Body of pancreas (tissue), 4 donors: ENCODE results near the gene PARK7. TPM values are rescaled to one million over a fixed set of nuclear protein-coding genes. Genes with fewer than 3 reads are reported as not detected.

Source experiments
- ATAC-seq: fragments of 150-250 bp; one replicate; pipeline ENCODE4 v1.9.1; 2016
- DNase-seq, 4 donors: peaks; one replicate each; pipeline ENCODE4 v3.0.0-alpha.2; 2019
- H3K27ac ChIP-seq, 4 donors: fragments of 200-600 bp; sonication (generic); 1 replicate in 3 of 4; 2 replicates in 1 of 4; pipeline versions ENCODE4 v1.5.1 to v1.6.1; 2016 to 2019; ENCODE audit warnings: mild to moderate bottlenecking in 1 of 4, mixed read lengths in 1 of 4, moderate library complexity in 1 of 4
- H3K27me3 ChIP-seq, 2 donors: fragments of 200-600 bp; sonication (generic); one replicate each; pipeline ENCODE4 v1.6.0; 2016; ENCODE audit warnings: mild to moderate bottlenecking in 1 of 2
- H3K36me3 ChIP-seq, 2 donors: fragments of 200-600 bp; sonication (generic); replicated peaks in 1 of 2; 2 replicates each; pipeline ENCODE4 v1.5.1; 2016; ENCODE audit warnings: low read depth in 2 of 2; ENCODE audit not compliant: insufficient read depth in 1 of 2
- H3K4me1 ChIP-seq: fragments of 200-600 bp; sonication (generic); one replicate; pipeline ENCODE4 v1.6.0; 2016
- H3K4me3 ChIP-seq, 2 donors: fragments of 200-600 bp; sonication (generic); 1 replicate in 1 of 2; 2 replicates in 1 of 2; pipeline ENCODE4 v1.5.1; 2016 to 2019
- H3K9me3 ChIP-seq, 3 donors: fragments of 200-600 bp; sonication (generic); 1 replicate in 2 of 3; 2 replicates in 1 of 3; pipeline ENCODE4 v1.5.1; 2016
- CTCF ChIP-seq, 7 experiments: fragments of 450-650 bp in 4 of 7; fragments of 200-600 bp in 3 of 7; sonication (generic) in 3 of 7; IDR thresholded peaks; one replicate each; pipeline ENCODE4 v1.5.1; 2016 to 2019; ENCODE audit warnings: antibody characterized with exemption in 7 of 7
- POLR2A ChIP-seq, 3 donors: fragments of 450-650 bp; IDR thresholded peaks; one replicate each; pipeline ENCODE4 v1.6.1; 2016; ENCODE audit warnings: antibody characterized with exemption in 3 of 3, mild to moderate bottlenecking in 2 of 3
- WGBS, 2 donors: methylation state at CpG; one replicate each; pipeline ENCODE4 v1.1.5; 2017; 5-methylcytosine and 5-hydroxymethylcytosine counted together
- intact Hi-C: fragments of 100-400 bp; cut with DNase I; formaldehyde crosslinking; loops from one replicate; pipeline ENCODE4 v1.15.1; 2023
- total RNA-seq, 2 donors: library from RNA; depleted of rRNA; stranded (reverse); fragments of >200 nt; gene quantifications; one replicate each; pipeline ENCODE4 v1.1.0, GENCODE V29; 2016

The PARK7 gene
- total RNA-seq, 2 donors from 2014 or later, result 88.3 to 110 TPM

- H3K27me3 ChIP-seq, result no peaks in the 10 kb centered on the region
- DNase-seq (no peak), ATAC-seq (no peak)
- H3K27ac ChIP-seq, result peak overlapping the region in 1 of 4 donors; percentile 13
- no peaks in the 10 kb centered on the region for H3K9me3 ChIP-seq
- TF ChIP-seq POLR2A (IDR thresholded peaks at IDR 0.05) (no peak), CTCF (IDR thresholded peaks at IDR 0.05) (no peak)
- no peak overlapping the region for H3K4me3 ChIP-seq
- intact Hi-C loops, result no loop called here
- peaks cover 23 to 41% of the 10 kb centered on the region in 2 donors for H3K36me3 ChIP-seq
- peaks cover 61% of the 10 kb centered on the region for H3K4me1 ChIP-seq
- WGBS, 2 donors, result 85 to 88% methylated on average over 11 of the region's 11 CpGs
Measured at GRCh38 chr1:8013399-8013798, 51.9 kb downstream of the PARK7 start.

DNA sequence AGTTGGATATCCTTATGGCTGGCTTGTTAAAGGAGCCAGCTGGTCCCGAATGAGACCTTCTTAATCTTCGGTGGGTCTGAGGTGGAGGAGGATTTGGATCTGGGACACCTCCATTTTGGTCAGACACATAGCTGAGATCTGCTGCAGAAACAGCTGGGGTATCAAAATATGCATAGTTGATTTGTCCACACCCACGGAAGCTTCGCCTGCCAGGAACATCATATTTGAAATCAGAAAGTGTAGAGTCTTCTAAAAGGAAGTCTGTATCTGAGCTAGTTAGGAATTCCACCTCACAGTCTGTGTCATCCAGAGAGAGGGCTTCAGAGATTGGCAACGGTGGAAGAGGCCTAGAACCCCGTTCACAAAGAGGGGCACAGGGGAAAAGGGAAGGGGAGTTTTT is 52.3 kb downstream of the PARK7 start:
- Histone ChIP-seq H3K27me3 (no peaks in the 10 kb centered on the region), H3K36me3 (peaks cover 23 to 39% of the 10 kb centered on the region in 2 donors), H3K4me1 (peaks cover 65% of the 10 kb centered on the region), H3K9me3 (no peaks in the 10 kb centered on the region), H3K27ac (peak overlapping the region in 1 of 4 donors; percentile 100), H3K4me3 (no peak overlapping the region)
- TF ChIP-seq POLR2A (IDR thresholded peaks at IDR 0.05) (no peak), CTCF (IDR thresholded peaks at IDR 0.05) (no peak)
- WGBS, 2 donors, result 75% methylated on average over 6 of the region's 6 CpGs
- ATAC-seq (no peak), DNase-seq (no peak)
- intact Hi-C loops, result no loop called here

DNA sequence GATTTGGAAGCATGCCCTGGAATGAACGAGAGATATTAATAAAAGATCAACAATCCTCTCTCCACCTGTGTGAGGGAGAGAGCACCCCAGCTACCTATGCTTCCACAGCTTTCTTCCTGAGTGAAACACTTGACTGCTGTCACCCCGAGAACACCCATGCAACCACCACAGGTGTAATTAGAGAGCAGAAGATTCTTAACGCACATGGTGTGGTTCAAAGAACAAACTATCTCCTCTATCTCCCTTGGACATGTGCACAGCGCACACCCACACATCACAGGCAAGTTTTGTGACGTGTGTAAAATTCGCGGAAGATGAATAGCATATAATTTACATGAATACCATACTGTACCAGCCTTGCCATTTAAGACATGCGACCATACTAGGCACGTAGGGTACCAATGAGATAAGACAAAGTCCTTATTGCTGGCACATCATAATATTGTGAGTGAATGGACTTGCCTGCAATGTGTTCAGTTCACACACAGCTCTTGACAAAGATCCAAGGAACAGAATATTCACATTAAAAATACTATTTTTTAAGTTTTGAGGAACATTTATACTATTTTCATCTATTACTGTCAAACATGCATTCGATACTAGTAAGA is 53.0 kb downstream of the PARK7 start:
- Histone ChIP-seq H3K4me1 (peaks cover 72% of the 10 kb centered on the region), H3K4me3 (no peak overlapping the region), H3K27ac (peak overlapping the region; percentile 30 to 100 (median 99)), H3K27me3 (no peaks in the 10 kb centered on the region), H3K36me3 (peaks cover 23 to 39% of the 10 kb centered on the region in 2 donors), H3K9me3 (no peaks in the 10 kb centered on the region)
- intact Hi-C loops, result no loop called here
- DNase-seq, result no peak
- 54 to 55% methylated on average over 10 of the region's 10 CpGs for WGBS, 2 donors
- no peak for ATAC-seq
- TF ChIP-seq CTCF (IDR thresholded peaks at IDR 0.05) (no peak), POLR2A (IDR thresholded peaks at IDR 0.05) (no peak)

DNA sequence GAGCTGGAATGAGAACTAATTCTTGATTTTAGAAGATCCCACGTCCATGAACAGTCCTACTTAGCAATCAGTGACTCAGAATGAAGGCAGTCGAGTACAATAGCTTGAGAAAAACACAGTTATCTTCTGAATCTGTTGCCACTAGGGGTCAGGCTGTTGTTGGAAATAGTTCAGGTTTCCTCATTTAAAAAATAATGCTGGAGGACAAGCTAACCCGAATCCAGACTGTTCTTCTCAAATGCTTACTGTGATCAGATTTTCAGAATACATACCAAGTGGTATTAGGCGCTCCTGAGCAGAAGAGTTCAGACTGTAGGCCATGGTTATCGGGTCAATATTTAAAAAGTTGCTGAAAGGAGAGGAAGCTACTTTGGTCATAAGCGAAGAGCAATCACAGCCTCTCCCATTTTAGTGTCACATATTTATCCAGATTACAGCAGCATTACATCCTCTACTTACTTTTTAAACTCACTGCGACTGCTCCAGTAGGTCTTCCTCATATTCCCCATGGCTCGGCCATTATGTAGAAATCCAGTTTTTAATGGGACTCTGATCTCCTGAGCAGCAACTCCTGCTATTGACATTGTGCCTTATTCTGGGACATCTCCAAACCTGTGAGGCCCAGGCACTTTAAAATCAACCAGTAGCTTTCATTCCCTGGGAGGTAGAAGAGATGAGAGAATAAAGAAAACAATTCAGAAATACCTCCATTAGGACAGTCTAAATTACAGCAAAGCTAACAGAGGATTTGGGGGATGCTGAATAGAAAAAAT is 53.7 kb downstream of the PARK7 start:
- ATAC-seq, result peak; percentile 22
- intact Hi-C loops, result no loop called here
- Histone ChIP-seq H3K27ac (peak overlapping the region; percentile 22 to 100 (median 99)), H3K9me3 (no peaks in the 10 kb centered on the region), H3K4me1 (peaks cover 80% of the 10 kb centered on the region), H3K4me3 (no peak overlapping the region), H3K36me3 (peaks cover 23 to 36% of the 10 kb centered on the region in 2 donors), H3K27me3 (no peaks in the 10 kb centered on the region)
- DNase-seq, result peak in 1 of 4 donors; percentile 63
- no peak for TF ChIP-seq POLR2A (IDR thresholded peaks at IDR 0.05)
- peak in 6 of 7 experiments; percentile 32 to 72 (median 62) for TF ChIP-seq CTCF (IDR thresholded peaks at IDR 0.05)
- 12 to 14% methylated on average over 8 of the region's 8 CpGs for WGBS, 2 donors
